ENCODE results near the gene LARP4B. TPM values are rescaled to one million over a fixed set of nuclear protein-coding genes. Genes with fewer than 3 reads are reported as not detected.

Gene LARP4B
- polyA plus RNA-seq, 1 of the 3 experiments (the other 2 are of a cell fraction): 23.3 TPM

- Histone ChIP-seq H4K20me1 (ENCODE audit: insufficient read depth) (no peaks in the 10 kb centered on the region), H2AFZ (ENCODE audit: low read depth) (no peak overlapping the region), H3K79me2 (ENCODE audit: insufficient read depth) (no peaks in the 10 kb centered on the region), H3K27me3 (ENCODE audit: insufficient read depth) (no peaks in the 10 kb centered on the region), H3K9ac (no peak overlapping the region), H3K9me2 (no peaks in the 10 kb centered on the region), H3K4me2 (no peak overlapping the region), H3K4me3 (ENCODE audit: low read depth in 2 of 2, low read length in 1 of 2) (no peak overlapping the region), H3F3A (replicated peaks; ENCODE audit: insufficient read depth) (no peaks in the 10 kb centered on the region), H3K27ac (ENCODE audit: low read depth in 2 of 2, low read length in 1 of 2) (no peak overlapping the region), H3K36me3 (replicated peaks in 1 of 2; ENCODE audit: control insufficient read depth in 1 of 2, insufficient read depth in 2 of 2, low read length in 1 of 2) (no peaks in the 10 kb centered on the region), H3K9me3 (no peaks in the 10 kb centered on the region), H3K4me1 (ENCODE audit: control insufficient read depth in 1 of 2, insufficient read depth in 2 of 2, low read depth in 1 of 2, low read length in 1 of 2) (no peaks in the 10 kb centered on the region)
- ChIA-PET CTCF (no interaction called here), POLR2A (no interaction called here)
- TF ChIP-seq RXRA (IDR thresholded peaks at IDR 0.05; ENCODE audit: borderline replicate concordance, low read depth) (no peak), RCOR1 (IDR thresholded peaks at IDR 0.05; ENCODE audit: low read length) (no peak), CTCF (IDR thresholded peaks at IDR 0.05) (no peak), MEF2A (IDR thresholded peaks at IDR 0.05; ENCODE audit: borderline replicate concordance, low read depth) (no peak), USF1 (IDR thresholded peaks at IDR 0.05; ENCODE audit: borderline replicate concordance, low read depth) (no peak), MAX (IDR thresholded peaks at IDR 0.05; ENCODE audit: low read depth) (no peak), EZH2phosphoT487 (IDR thresholded peaks at IDR 0.05; ENCODE audit: borderline replicate concordance, low read depth) (no peak), YY1 (IDR thresholded peaks at IDR 0.05; ENCODE audit: low read depth) (no peak), REST (IDR thresholded peaks at IDR 0.05; ENCODE audit: low read depth, low read length) (no peak), FOXM1 (IDR thresholded peaks at IDR 0.05; ENCODE audit: low read depth) (no peak), RAD21 (IDR thresholded peaks at IDR 0.05; ENCODE audit: low read length) (no peak), IRF3 (IDR thresholded peaks at IDR 0.05; ENCODE audit: low read depth, low read length) (no peak), RFX5 (IDR thresholded peaks at IDR 0.05; ENCODE audit: low read length) (no peak), FOSL2 (IDR thresholded peaks at IDR 0.05; ENCODE audit: borderline replicate concordance, low read depth) (no peak), GATA2 (CRISPR knock-in tag; IDR thresholded peaks at IDR 0.05) (no peak)
- DNase-seq: no peak
- WGBS (ENCODE audit: low lambda C conversion rate): 60% methylated on average over 12 of the region's 21 CpGs
Observed at GRCh38 chr10:954396-954795, 22.9 kb upstream of the LARP4B start.
